B cell (primary cell): ENCODE data around the gene AXIN1. TPM values are rescaled to one million over a fixed set of nuclear protein-coding genes. Genes with fewer than 3 reads are reported as not detected.

Experiments used
- ATAC-seq: fragments of 200-7000 bp; cut with Tn5 transposase; one replicate; pipeline ENCODE4 v1.10.0; 2021; ENCODE audit warnings: low read depth, mild to moderate bottlenecking, moderate number of reproducible peaks, moderate library complexity
- CTCF ChIA-PET: fragments of 350-600 bp; sonication (Branson Sonifier 250); formaldehyde crosslinking; loops from one replicate; lab custom pipeline; 2021; ENCODE audit warnings: antibody characterized with exemption, inconsistent platforms; lab: Charles Lee
- POLR2A ChIA-PET: fragments of 350-600 bp; sonication (Branson Sonifier 250); formaldehyde crosslinking; loops from one replicate; lab custom pipeline; 2021; ENCODE audit warnings: antibody characterized with exemption; lab: Charles Lee
- DNase-seq: peaks from one replicate; pipeline ENCODE4 v3.0.0; 2013
- H2AFZ ChIP-seq: 2 replicates; pipeline ENCODE4 v1.6.1; 2012; ENCODE audit warnings: mild to moderate bottlenecking, low read depth, low read length; ENCODE audit not compliant: insufficient read depth, poor library complexity, severe bottlenecking
- H3K27ac ChIP-seq, 2 donors: 1 replicate in 1 of 2; 2 replicates in 1 of 2; pipeline ENCODE4 v1.5.1; 2012 to 2013; ENCODE audit warnings: low read length in 2 of 2, mild to moderate bottlenecking in 2 of 2, moderate library complexity in 1 of 2
- H3K27me3 ChIP-seq, 4 experiments: fragments of 200-600 bp in 1 of 4; sonication (generic) in 1 of 4; replicated peaks in 1 of 4; 1 replicate in 2 of 4; 2 replicates in 2 of 4; pipeline versions ENCODE4 v1.6.1 to v1.7.0; 2013 to 2016; ENCODE audit warnings: low read length in 3 of 4, mild to moderate bottlenecking in 2 of 4, mixed read lengths in 1 of 4, moderate library complexity in 1 of 4; ENCODE audit not compliant: insufficient read depth in 4 of 4, control insufficient read depth in 3 of 4; ENCODE audit errors: control extremely low read depth in 1 of 4
- H3K36me3 ChIP-seq, 2 experiments: replicated peaks in 1 of 2; 1 replicate in 1 of 2; 2 replicates in 1 of 2; pipeline versions ENCODE4 v1.6.1 to v1.7.1; 2013; ENCODE audit warnings: low read length in 1 of 2; ENCODE audit not compliant: insufficient read depth in 2 of 2, control insufficient read depth in 1 of 2; ENCODE audit errors: control extremely low read depth in 1 of 2, extremely low read depth in 1 of 2
- H3K4me1 ChIP-seq, 2 donors: fragments of 200-600 bp in 1 of 2; sonication (generic) in 1 of 2; 1 replicate in 1 of 2; 2 replicates in 1 of 2; pipeline versions ENCODE4 v1.5.1 to v1.6.1; 2013 to 2017; ENCODE audit warnings: low read length in 2 of 2; ENCODE audit not compliant: control insufficient read depth in 2 of 2, insufficient read depth in 2 of 2
- H3K4me2 ChIP-seq: replicated peaks from 2 replicates; pipeline ENCODE3; 2012; ENCODE audit warnings: mild to moderate bottlenecking, low read depth, low read length; ENCODE audit not compliant: poor library complexity, severe bottlenecking
- H3K4me3 ChIP-seq, 5 experiments: fragments of 200-600 bp in 1 of 5; sonication (generic) in 1 of 5; 1 replicate in 3 of 5; 2 replicates in 2 of 5; pipeline versions ENCODE4 v1.5.1 to v1.7.0; 2011 to 2016; ENCODE audit warnings: low read length in 4 of 5, mild to moderate bottlenecking in 4 of 5, low read depth in 2 of 5, control low read depth in 1 of 5, moderate library complexity in 1 of 5; ENCODE audit not compliant: insufficient read depth in 1 of 5; ENCODE audit errors: control extremely low read depth in 1 of 5, extremely low read depth in 1 of 5
- H3K79me2 ChIP-seq: fragments of 200-600 bp; sonication (generic); one replicate; pipeline ENCODE4 v1.6.0; 2016; ENCODE audit warnings: low read length; ENCODE audit not compliant: control insufficient read depth, insufficient read depth
- H3K9ac ChIP-seq: fragments of 200-600 bp; sonication (generic); 2 replicates; pipeline ENCODE4 v1.6.1; 2017; ENCODE audit warnings: mild to moderate bottlenecking, low read length, moderate library complexity
- H3K9me3 ChIP-seq, 3 donors: one replicate each; pipeline versions ENCODE4 v1.6.1 to v1.7.1; 2013; ENCODE audit warnings: low read length in 2 of 3; ENCODE audit not compliant: control insufficient read depth in 2 of 3, insufficient read depth in 1 of 3; ENCODE audit errors: control extremely low read depth in 1 of 3
- H4K20me1 ChIP-seq: 2 replicates; pipeline ENCODE4 v1.6.0; 2012; ENCODE audit warnings: mild to moderate bottlenecking, low read length; ENCODE audit not compliant: insufficient read depth, control insufficient read depth, poor library complexity, severe bottlenecking
- H3K27ac Mint-ChIP-seq: one replicate; pipeline ENCODE4 v1.8.0; 2021; ENCODE audit warnings: mixed read lengths
- H3K27me3 Mint-ChIP-seq: one replicate; pipeline ENCODE4 v1.8.0; 2021; ENCODE audit warnings: mixed read lengths
- H3K4me1 Mint-ChIP-seq: one replicate; pipeline ENCODE4 v1.8.0; 2021; ENCODE audit warnings: mixed read lengths
- H3K4me3 Mint-ChIP-seq: one replicate; pipeline ENCODE4 v1.8.0; 2021; ENCODE audit warnings: mixed read lengths
- H3K9me3 Mint-ChIP-seq: one replicate; pipeline ENCODE4 v1.8.0; 2022; ENCODE audit warnings: mixed read lengths; ENCODE audit not compliant: insufficient read depth
- EZH2 ChIP-seq: IDR thresholded peaks from 2 replicates; pipeline ENCODE4 v1.6.1; 2012; ENCODE audit warnings: borderline replicate concordance, low read depth, mild to moderate bottlenecking, moderate library complexity, low read length; ENCODE audit not compliant: insufficient read depth, poor library complexity, severe bottlenecking
- whole genome bisulfite sequencing: methylation state at CpG from one replicate; pipeline ENCODE4 v1.1.5; 2013; ENCODE audit warnings: missing lambda C conversion rate; ENCODE audit not compliant: insufficient coverage; 5-methylcytosine and 5-hydroxymethylcytosine counted together
- intact Hi-C: fragments of 100-400 bp; cut with micrococcal nuclease; formaldehyde crosslinking; loops from one replicate; pipeline ENCODE4 v1.10.0; 2022
- polyA plus RNA-seq: library from polyadenylated mRNA; depleted of rRNA; stranded (reverse); fragments of >200 nt; gene quantifications from 2 replicates; pipeline ENCODE4 v1.2.3, GENCODE V29; 2012
- total RNA-seq, 2 donors: library from RNA; stranded (reverse); fragments of 120-200 nt in 1 of 2; gene quantifications; 1 replicate in 1 of 2; 2 replicates in 1 of 2; pipeline versions ENCODE4 v1.2.3 to v1.2.4, GENCODE V29; 2013 to 2022
- TF ChIP-seq, protein P1 (sequence below): fragments of 200-600 bp; IDR thresholded peaks from one replicate; pipeline ENCODE4 v1.8.0; 2022; ENCODE audit warnings: antibody characterized with exemption, mild to moderate bottlenecking

AXIN1 gene
- total and polyA plus RNA-seq, 2 donors (not counting 1 experiment from before 2014, with no cell fraction given): 39.0 to 40.8 TPM

DNA sequence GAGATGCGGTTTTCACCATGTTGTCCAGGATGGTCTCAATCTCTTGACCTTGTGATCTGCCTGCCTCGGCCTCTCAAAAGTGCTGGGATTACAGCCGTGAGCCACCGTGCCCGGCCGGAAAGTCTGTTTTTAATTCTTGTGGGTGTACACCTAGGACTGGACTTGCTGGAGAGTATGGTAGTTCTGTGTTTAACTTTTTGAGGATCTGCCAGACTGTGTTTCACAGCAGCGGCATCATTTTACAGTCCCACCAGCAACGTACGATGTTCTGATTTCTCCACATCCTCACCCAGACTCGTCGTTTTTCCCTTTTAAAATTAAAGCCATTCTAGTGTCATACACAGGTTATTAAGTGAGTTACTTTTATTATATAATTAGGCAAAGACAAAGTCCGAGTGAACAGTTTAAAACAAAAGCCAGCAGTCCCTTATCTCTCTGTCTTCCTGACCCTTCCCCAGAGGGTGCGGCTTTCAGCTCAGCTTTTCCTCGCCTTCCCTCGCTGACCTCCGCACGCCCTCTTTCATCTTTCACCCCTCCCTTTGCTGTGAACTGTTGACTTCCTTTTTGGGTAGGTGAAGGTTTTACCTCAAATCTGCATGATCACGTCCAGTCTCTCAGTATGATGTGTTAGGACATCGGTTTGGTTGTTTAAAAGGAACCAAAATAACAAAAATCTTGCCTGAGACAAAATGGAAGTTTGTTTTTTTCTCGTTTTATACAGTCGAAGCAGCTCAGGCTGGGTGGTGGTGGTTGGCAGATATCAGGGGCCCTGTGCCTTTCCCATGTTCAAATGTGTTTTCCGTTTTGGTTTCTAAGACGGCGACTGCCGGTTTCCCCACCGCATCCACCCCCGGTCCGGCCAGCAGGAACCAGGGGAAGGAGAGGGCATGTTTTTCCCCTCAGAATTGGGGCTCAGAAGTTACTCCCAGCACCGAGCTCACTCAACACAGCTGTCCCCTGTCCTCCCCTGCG is 99.9 kb downstream of the AXIN1 start:
- POLR2A ChIA-PET: interaction anchor here (0.7 kb wide), 1 partner anchor 33 kb away, joined by 5 read pairs; no protein-coding TSS in a partner anchor
- peak overlapping the region; percentile 68 for H3K27ac Mint-ChIP-seq
- H3K4me2 ChIP-seq: peak overlapping the region; percentile 70
- TF ChIP-seq, protein P1, sequence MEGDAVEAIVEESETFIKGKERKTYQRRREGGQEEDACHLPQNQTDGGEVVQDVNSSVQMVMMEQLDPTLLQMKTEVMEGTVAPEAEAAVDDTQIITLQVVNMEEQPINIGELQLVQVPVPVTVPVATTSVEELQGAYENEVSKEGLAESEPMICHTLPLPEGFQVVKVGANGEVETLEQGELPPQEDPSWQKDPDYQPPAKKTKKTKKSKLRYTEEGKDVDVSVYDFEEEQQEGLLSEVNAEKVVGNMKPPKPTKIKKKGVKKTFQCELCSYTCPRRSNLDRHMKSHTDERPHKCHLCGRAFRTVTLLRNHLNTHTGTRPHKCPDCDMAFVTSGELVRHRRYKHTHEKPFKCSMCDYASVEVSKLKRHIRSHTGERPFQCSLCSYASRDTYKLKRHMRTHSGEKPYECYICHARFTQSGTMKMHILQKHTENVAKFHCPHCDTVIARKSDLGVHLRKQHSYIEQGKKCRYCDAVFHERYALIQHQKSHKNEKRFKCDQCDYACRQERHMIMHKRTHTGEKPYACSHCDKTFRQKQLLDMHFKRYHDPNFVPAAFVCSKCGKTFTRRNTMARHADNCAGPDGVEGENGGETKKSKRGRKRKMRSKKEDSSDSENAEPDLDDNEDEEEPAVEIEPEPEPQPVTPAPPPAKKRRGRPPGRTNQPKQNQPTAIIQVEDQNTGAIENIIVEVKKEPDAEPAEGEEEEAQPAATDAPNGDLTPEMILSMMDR: no peak
- no peak for TF ChIP-seq EZH2
- DNase-seq: peak; percentile 40
- H3K4me1 Mint-ChIP-seq: peaks cover 8% of the 10 kb centered on the region
- no peaks in the 10 kb centered on the region for H3K9me3 Mint-ChIP-seq
- peak overlapping the region; percentile 38 to 81 for H3K27ac ChIP-seq
- CTCF ChIA-PET: no interaction called here
- peaks cover 0 to 22% of the 10 kb centered on the region in 2 experiments for H3K36me3 ChIP-seq
- WGBS: 43% methylated on average over 16 of the region's 30 CpGs
- H3K4me1 ChIP-seq: peaks cover 9 to 17% of the 10 kb centered on the region in 2 donors
- H3K27me3 Mint-ChIP-seq: no peaks in the 10 kb centered on the region
- no peaks in the 10 kb centered on the region for H4K20me1 ChIP-seq
- H3K4me3 ChIP-seq: peak overlapping the region in 3 of 5 experiments; percentile 15 to 33 (median 17)
- H3K27me3 ChIP-seq: no peaks in the 10 kb centered on the region
- H3K9ac ChIP-seq: peak overlapping the region; percentile 52
- H3K4me3 Mint-ChIP-seq: peak overlapping the region; percentile 64
- H3K9me3 ChIP-seq: no peaks in the 10 kb centered on the region
- H3K79me2 ChIP-seq: peaks cover 36% of the 10 kb centered on the region
- ATAC-seq: peak; percentile 31
- intact Hi-C loops: no loop called here
- peak overlapping the region; percentile 79 for H2AFZ ChIP-seq

DNA sequence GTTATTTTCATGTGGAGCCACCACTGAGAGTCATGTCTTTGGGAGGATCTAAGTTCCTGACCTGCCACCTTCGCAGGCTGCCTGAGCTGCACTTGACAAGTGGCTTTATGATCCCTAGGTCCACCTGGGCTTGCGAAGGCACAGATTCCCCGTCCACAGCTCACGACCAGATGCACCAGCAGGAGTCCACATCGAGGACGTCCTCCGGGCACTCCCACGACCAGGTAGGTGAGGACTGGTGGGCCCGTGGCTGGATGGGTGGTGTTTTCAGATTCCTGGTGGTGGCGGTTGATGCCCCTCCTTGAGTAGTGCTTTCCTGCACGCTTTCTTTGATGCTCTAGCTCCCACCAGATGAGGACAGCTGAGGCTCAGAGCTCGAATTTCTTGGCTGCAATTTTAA is 103.1 kb downstream of the AXIN1 start:
- no peaks in the 10 kb centered on the region for H3K9me3 Mint-ChIP-seq
- WGBS: 95% methylated on average over 12 of the region's 12 CpGs
- peaks cover 8% of the 10 kb centered on the region for H3K4me1 Mint-ChIP-seq
- Histone ChIP-seq H3K4me2 (no peak overlapping the region), H2AFZ (no peak overlapping the region), H3K27ac (no peak overlapping the region), H3K9ac (no peak overlapping the region), H3K4me3 (no peak overlapping the region), H3K4me1 (peaks cover 9 to 17% of the 10 kb centered on the region in 2 donors), H3K9me3 (no peaks in the 10 kb centered on the region), H4K20me1 (no peaks in the 10 kb centered on the region), H3K36me3 (peaks cover 0 to 14% of the 10 kb centered on the region in 2 experiments), H3K79me2 (peaks cover 56% of the 10 kb centered on the region), H3K27me3 (no peaks in the 10 kb centered on the region)
- TF ChIP-seq EZH2: no peak
- TF ChIP-seq, protein P1: no peak
- H3K27me3 Mint-ChIP-seq: no peaks in the 10 kb centered on the region
- CTCF ChIA-PET: no interaction called here
- H3K27ac Mint-ChIP-seq: no peak overlapping the region
- no peak overlapping the region for H3K4me3 Mint-ChIP-seq
- POLR2A ChIA-PET: no interaction called here
- intact Hi-C loops: no loop called here
- DNase-seq (no peak), ATAC-seq (no peak)
